GM13976 (cell line): ENCODE results near the gene LRRC36.

ENCODE experiments used
- DNase-seq: peaks from one replicate; pipeline ENCODE4 v3.0.0; 2012; ENCODE audit warnings: low spot score
- CTCF ChIP-seq: IDR thresholded peaks from 2 replicates; pipeline ENCODE4 v1.5.1; 2012; ENCODE audit warnings: borderline replicate concordance, mild to moderate bottlenecking; ENCODE audit not compliant: insufficient read depth; ENCODE audit errors: extremely low read depth, missing control alignments, control extremely low read depth
- in situ Hi-C: fragments of 300-500 bp; cut with MboI; formaldehyde crosslinking; loops from one replicate; pipeline ENCODE4 v1.12.0; 2022; ENCODE audit warnings: low sequenced_read_pairs, mixed read lengths, inconsistent platforms; ENCODE audit not compliant: unreplicated experiment

LRRC36 gene

DNA sequence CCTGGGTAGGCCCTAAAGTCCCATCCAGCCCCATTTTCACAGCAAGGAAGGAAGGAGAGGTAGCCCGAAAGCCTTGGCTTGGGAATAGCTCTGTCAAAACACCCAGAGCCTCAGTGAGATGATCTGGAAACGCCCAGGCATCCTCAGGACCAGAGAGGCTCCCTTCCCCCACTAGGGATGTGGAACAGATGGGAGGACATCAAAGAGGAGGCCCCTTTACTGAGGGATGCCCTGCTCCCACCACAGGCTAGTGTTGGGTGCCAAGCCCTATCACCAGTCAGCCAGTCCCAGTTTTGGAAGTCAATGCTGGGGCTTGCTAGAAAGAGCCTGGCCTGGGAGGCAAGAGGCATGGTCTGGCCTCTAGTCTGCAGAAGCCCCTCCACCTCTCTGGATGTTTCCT, 62.0 kb downstream of the LRRC36 start:
- no peak for DNase-seq
- no peak for TF ChIP-seq CTCF
- in situ Hi-C loops: no loop called here

- TF ChIP-seq CTCF: no peak
- in situ Hi-C loops: no loop called here
- peak; percentile 21 for DNase-seq
Measured at GRCh38 chr16:67389911-67390815, 63.5 kb downstream of the LRRC36 start.

GRCh38 chr16:67390816-67391423, 64.3 kb downstream of the LRRC36 start:
- no peak for TF ChIP-seq CTCF
- in situ Hi-C loops: no loop called here
- peak; percentile 27 for DNase-seq

GRCh38 chr16:67391424-67392300, 65.0 kb downstream of the LRRC36 start:
- no peak for TF ChIP-seq CTCF
- DNase-seq: peak; percentile 26

GRCh38 chr16:67392301-67393059, 65.9 kb downstream of the LRRC36 start:
- in situ Hi-C loops: no loop called here
- no peak for TF ChIP-seq CTCF
- peak; percentile 24 for DNase-seq

More at GRCh38 chr16:67391424-67392300, 65.0 kb downstream of the LRRC36 start:
- in situ Hi-C loops: no loop called here
